Cardiac muscle cell (in vitro differentiated cells and primary cell): Measurements from ENCODE around the gene P3H3. TPM values are rescaled to one million over a fixed set of nuclear protein-coding genes. Genes with fewer than 3 reads are reported as not detected.

Experiments used
- DNase-seq, 2 donors: peaks; one replicate each; pipeline versions ENCODE4 v3.0.0 to v3.0.0-alpha.2; 2010 to 2017; ENCODE audit warnings: low read depth in 1 of 2, low spot score in 1 of 2
- H3K27ac ChIP-seq: fragments of 200-600 bp; sonication (generic); 2 replicates; pipeline ENCODE4 v1.5.1; 2016
- H3K27me3 ChIP-seq: fragments of 200-600 bp; sonication (generic); 2 replicates; pipeline ENCODE4 v1.6.0; 2016; ENCODE audit warnings: control low read depth
- H3K36me3 ChIP-seq: fragments of 200-600 bp; sonication (generic); 2 replicates; pipeline ENCODE4 v1.5.1; 2016; ENCODE audit warnings: control low read depth
- H3K4me1 ChIP-seq: fragments of 200-600 bp; sonication (generic); 2 replicates; pipeline ENCODE4 v1.8.1; 2017; ENCODE audit warnings: low read depth, mild to moderate bottlenecking, mixed run types
- H3K4me3 ChIP-seq: fragments of 200-600 bp; sonication (generic); 2 replicates; pipeline ENCODE4 v1.5.1; 2016; ENCODE audit warnings: mild to moderate bottlenecking
- H3K9me3 ChIP-seq: fragments of 200-600 bp; sonication (generic); 2 replicates; pipeline ENCODE4 v1.5.1; 2017; ENCODE audit warnings: low read depth, mild to moderate bottlenecking, control low read depth
- CTCF ChIP-seq: IDR thresholded peaks from 2 replicates; pipeline ENCODE4 v1.5.1; 2012; ENCODE audit warnings: low read depth, mild to moderate bottlenecking, low read length
- polyA plus RNA-seq: library from polyadenylated mRNA; unstranded; fragments of >200 nt; fragmentation: Nextera tagmentation; extraction: Ambion mirVana; gene quantifications from 2 replicates; pipeline ENCODE4 v1.2.1, GENCODE V29; 2016
- total RNA-seq: library from RNA; depleted of rRNA; stranded (reverse); fragments of >200 nt; gene quantifications from 2 replicates; pipeline ENCODE4 v1.2.3, GENCODE V29; 2016

The P3H3 gene
- total and polyA plus RNA-seq, 2 experiments from 2014 or later: 18.2 to 19.7 TPM

- Histone ChIP-seq H3K27me3 (no peaks in the 10 kb centered on the region), H3K27ac (no peak overlapping the region), H3K36me3 (no peaks in the 10 kb centered on the region), H3K4me3 (no peak overlapping the region), H3K4me1 (peaks cover 27% of the 10 kb centered on the region), H3K9me3 (no peaks in the 10 kb centered on the region)
- TF ChIP-seq CTCF: no peak
- no peak for DNase-seq
These were observed 8.8 kb upstream of the P3H3 start for GRCh38 chr12:6819106-6820030.

- Histone ChIP-seq H3K4me3 (no peak overlapping the region), H3K27me3 (no peaks in the 10 kb centered on the region), H3K9me3 (no peaks in the 10 kb centered on the region), H3K36me3 (no peaks in the 10 kb centered on the region), H3K4me1 (peaks cover 27% of the 10 kb centered on the region), H3K27ac (peak overlapping the region; percentile 70)
- TF ChIP-seq CTCF: no peak
- DNase-seq: no peak
These were observed 8.0 kb upstream of the P3H3 start for GRCh38 chr12:6820166-6820565.

- H3K4me3 ChIP-seq: peak within 1 kb of the TSS; percentile 47
- TF ChIP-seq CTCF: no peak
- DNase-seq: peak; percentile 75 to 86
- peaks cover 27% of the 10 kb centered on the region for H3K4me1 ChIP-seq
- H3K9me3 ChIP-seq: no peaks in the 10 kb centered on the region
- peak within 1 kb of the TSS; percentile 70 for H3K27ac ChIP-seq
- no peaks in the 10 kb centered on the region for H3K36me3 ChIP-seq
- H3K27me3 ChIP-seq: no peaks in the 10 kb centered on the region
These were observed 6.4 kb upstream of the P3H3 start, which contains the start of gene GPR162 for GRCh38 chr12:6821591-6822425. Gene GPR162, plus strand, starts transcription at chr12:6821821. Its CDS starts 2,078 bp downstream, at chr12:6823899.

- DNase-seq: no peak
These were observed 5.6 kb upstream of the P3H3 start for GRCh38 chr12:6822426-6823135.

More at GRCh38 chr12:6822426-6823135, 5.6 kb upstream of the P3H3 start:
- Histone ChIP-seq H3K9me3 (no peaks in the 10 kb centered on the region), H3K4me3 (peak overlapping the region; percentile 47), H3K4me1 (peaks cover 32% of the 10 kb centered on the region), H3K36me3 (no peaks in the 10 kb centered on the region), H3K27ac (no peak overlapping the region), H3K27me3 (no peaks in the 10 kb centered on the region)
- TF ChIP-seq CTCF: no peak
